Neural progenitor cell (in vitro differentiated cells): ENCODE data around the gene DACH1.

Experiments used
- EZH2 ChIP-seq: fragments of 200-600 bp; sonication (generic); IDR thresholded peaks from 2 replicates; pipeline ENCODE4 v1.6.1; 2017; ENCODE audit warnings: antibody characterized with exemption, mild to moderate bottlenecking, moderate library complexity
- TF ChIP-seq, protein P1 (sequence below): fragments of 200-600 bp; sonication (generic); IDR thresholded peaks from 2 replicates; pipeline ENCODE4 v1.5.1; 2017; ENCODE audit warnings: antibody characterized with exemption, mild to moderate bottlenecking

DNA sequence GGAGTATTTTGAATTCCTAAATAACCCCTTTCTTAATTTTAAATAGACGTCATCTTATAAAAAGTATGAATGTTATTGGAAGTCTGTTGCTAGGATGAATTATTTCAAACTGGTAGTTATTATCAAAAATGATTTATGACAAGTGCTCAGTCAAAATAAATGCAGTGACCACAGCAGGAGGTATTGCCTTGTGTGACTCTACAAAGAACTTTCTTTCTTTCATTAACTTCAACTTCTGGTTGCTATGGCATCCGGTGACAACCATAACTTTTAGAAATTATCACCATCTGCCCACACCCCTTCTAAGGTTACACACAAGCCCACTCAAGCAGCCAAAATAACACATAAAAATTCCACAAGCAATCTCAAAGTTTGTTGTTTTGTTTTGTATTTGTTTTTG, 189.9 kb downstream of the DACH1 start:
- TF ChIP-seq EZH2 = no peak
- TF ChIP-seq, protein P1, sequence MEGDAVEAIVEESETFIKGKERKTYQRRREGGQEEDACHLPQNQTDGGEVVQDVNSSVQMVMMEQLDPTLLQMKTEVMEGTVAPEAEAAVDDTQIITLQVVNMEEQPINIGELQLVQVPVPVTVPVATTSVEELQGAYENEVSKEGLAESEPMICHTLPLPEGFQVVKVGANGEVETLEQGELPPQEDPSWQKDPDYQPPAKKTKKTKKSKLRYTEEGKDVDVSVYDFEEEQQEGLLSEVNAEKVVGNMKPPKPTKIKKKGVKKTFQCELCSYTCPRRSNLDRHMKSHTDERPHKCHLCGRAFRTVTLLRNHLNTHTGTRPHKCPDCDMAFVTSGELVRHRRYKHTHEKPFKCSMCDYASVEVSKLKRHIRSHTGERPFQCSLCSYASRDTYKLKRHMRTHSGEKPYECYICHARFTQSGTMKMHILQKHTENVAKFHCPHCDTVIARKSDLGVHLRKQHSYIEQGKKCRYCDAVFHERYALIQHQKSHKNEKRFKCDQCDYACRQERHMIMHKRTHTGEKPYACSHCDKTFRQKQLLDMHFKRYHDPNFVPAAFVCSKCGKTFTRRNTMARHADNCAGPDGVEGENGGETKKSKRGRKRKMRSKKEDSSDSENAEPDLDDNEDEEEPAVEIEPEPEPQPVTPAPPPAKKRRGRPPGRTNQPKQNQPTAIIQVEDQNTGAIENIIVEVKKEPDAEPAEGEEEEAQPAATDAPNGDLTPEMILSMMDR = no peak
